Measurements from ENCODE around the gene TNF. TPM values are rescaled to one million over a fixed set of nuclear protein-coding genes. Genes with fewer than 3 reads are reported as not detected.

The TNF gene
- total and polyA plus RNA-seq, 2 of the 13 experiments (the other 11 are each of a cell fraction or from before 2014, with no cell fraction given): not detected

DNA sequence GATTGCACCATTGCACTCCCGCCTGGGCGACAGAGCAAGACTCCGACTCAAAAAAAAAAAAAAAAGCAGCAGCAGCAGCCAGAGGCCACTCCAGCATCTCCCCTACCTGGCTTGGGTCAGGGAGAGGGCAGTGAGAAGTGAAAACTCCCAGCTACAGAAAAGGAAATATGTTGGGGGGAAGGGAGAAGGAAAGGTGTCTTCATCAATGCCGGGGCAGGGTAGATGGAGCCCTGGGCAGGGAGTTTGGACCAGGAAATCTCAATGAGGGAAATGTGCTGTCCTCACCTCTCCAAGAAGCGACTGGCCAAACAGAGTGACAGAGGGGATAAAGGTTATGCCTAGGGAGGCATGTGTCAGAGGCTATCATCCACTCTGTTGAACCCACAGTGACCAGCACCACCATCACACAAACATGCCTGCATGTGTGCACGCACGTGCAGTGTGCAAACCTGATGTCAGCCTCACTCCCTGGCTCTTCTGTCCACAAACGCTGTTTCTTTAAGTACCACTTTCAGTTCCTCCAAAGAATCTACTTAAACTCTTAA, 38.8 kb downstream of the TNF start (continued):
- TF ChIP-seq, protein P1, sequence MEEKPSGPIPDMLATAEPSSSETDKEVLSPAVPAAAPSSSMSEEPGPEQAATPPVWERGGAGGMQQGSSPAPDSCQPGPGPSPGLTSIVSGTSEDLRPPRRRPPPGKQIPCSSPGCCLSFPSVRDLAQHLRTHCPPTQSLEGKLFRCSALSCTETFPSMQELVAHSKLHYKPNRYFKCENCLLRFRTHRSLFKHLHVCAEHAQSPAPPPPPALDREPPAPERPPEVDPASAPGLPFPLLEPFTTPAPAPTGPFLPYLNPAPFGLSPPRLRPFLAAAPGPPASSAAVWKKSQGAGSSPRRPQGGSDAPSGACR (CRISPR knock-in tag; IDR thresholded peaks at IDR 0.05): no peak
- no peak for TF ChIP-seq EED (CRISPR knock-in tag; IDR thresholded peaks at IDR 0.05)
- TF ChIP-seq CENPT (CRISPR knock-in tag; IDR thresholded peaks at IDR 0.05; ENCODE audit: low read depth): no peak
- TF ChIP-seq ZBTB38 (CRISPR knock-in tag; IDR thresholded peaks at IDR 0.05): no peak
- TF ChIP-seq ZNF17 (CRISPR knock-in tag; IDR thresholded peaks at IDR 0.05): no peak
- TF ChIP-seq, protein P2, sequence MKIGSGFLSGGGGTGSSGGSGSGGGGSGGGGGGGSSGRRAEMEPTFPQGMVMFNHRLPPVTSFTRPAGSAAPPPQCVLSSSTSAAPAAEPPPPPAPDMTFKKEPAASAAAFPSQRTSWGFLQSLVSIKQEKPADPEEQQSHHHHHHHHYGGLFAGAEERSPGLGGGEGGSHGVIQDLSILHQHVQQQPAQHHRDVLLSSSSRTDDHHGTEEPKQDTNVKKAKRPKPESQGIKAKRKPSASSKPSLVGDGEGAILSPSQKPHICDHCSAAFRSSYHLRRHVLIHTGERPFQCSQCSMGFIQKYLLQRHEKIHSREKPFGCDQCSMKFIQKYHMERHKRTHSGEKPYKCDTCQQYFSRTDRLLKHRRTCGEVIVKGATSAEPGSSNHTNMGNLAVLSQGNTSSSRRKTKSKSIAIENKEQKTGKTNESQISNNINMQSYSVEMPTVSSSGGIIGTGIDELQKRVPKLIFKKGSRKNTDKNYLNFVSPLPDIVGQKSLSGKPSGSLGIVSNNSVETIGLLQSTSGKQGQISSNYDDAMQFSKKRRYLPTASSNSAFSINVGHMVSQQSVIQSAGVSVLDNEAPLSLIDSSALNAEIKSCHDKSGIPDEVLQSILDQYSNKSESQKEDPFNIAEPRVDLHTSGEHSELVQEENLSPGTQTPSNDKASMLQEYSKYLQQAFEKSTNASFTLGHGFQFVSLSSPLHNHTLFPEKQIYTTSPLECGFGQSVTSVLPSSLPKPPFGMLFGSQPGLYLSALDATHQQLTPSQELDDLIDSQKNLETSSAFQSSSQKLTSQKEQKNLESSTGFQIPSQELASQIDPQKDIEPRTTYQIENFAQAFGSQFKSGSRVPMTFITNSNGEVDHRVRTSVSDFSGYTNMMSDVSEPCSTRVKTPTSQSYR (CRISPR knock-in tag; IDR thresholded peaks at IDR 0.05; ENCODE audit: borderline replicate concordance): no peak
- TF ChIP-seq KLF13 (CRISPR knock-in tag; IDR thresholded peaks at IDR 0.05): no peak
- TF ChIP-seq ZNF251 (CRISPR knock-in tag; IDR thresholded peaks at IDR 0.05): no peak
- TF ChIP-seq DNMT1 (CRISPR knock-in tag; IDR thresholded peaks at IDR 0.05): 0 out of 2 replicates have a peak, but pooled peaks have one; percentile 36
- no peak for TF ChIP-seq ZNF207 (IDR thresholded peaks at IDR 0.05; ENCODE audit: borderline replicate concordance)
- TF ChIP-seq ZFP36L1 (CRISPR knock-in tag; IDR thresholded peaks at IDR 0.05): no peak
- TF ChIP-seq NONO (IDR thresholded peaks at IDR 0.05): no peak
- no peak for TF ChIP-seq NONO (CRISPR knock-in tag; conservative IDR thresholded peaks at IDR 0.05)
- no peak for TF ChIP-seq CHD4 (IDR thresholded peaks at IDR 0.05; ENCODE audit: borderline replicate concordance, low read length)
- TF ChIP-seq ZNF331 (CRISPR knock-in tag; IDR thresholded peaks at IDR 0.05): no peak
- no peak for TF ChIP-seq CREBL2 (CRISPR knock-in tag; IDR thresholded peaks at IDR 0.05; ENCODE audit: borderline replicate concordance)
- no peak for TF ChIP-seq HNRNPH1 (optimal IDR thresholded peaks at IDR 0.05; ENCODE audit: low read depth, low read length)
- TF ChIP-seq SMYD3 (CRISPR knock-in tag; IDR thresholded peaks at IDR 0.05): peak; percentile 54; the same call in 1 of the 2 replicates
- no peak for TF ChIP-seq ZNF562 (CRISPR knock-in tag; IDR thresholded peaks at IDR 0.05; ENCODE audit: borderline replicate concordance)
- no peak for TF ChIP-seq NFE2L1 (CRISPR knock-in tag; IDR thresholded peaks at IDR 0.05; ENCODE audit: borderline replicate concordance)
- TF ChIP-seq RAD51 (IDR thresholded peaks at IDR 0.05; ENCODE audit: borderline replicate concordance): no peak
- TF ChIP-seq TSC22D2 (CRISPR knock-in tag; IDR thresholded peaks at IDR 0.05; ENCODE audit: borderline replicate concordance): no peak
- TF ChIP-seq ZNF580 (CRISPR knock-in tag; IDR thresholded peaks at IDR 0.05; ENCODE audit: borderline replicate concordance, low read depth): 0 out of 2 replicates have a peak, but pooled peaks have one; percentile 34
- TF ChIP-seq, protein P3, sequence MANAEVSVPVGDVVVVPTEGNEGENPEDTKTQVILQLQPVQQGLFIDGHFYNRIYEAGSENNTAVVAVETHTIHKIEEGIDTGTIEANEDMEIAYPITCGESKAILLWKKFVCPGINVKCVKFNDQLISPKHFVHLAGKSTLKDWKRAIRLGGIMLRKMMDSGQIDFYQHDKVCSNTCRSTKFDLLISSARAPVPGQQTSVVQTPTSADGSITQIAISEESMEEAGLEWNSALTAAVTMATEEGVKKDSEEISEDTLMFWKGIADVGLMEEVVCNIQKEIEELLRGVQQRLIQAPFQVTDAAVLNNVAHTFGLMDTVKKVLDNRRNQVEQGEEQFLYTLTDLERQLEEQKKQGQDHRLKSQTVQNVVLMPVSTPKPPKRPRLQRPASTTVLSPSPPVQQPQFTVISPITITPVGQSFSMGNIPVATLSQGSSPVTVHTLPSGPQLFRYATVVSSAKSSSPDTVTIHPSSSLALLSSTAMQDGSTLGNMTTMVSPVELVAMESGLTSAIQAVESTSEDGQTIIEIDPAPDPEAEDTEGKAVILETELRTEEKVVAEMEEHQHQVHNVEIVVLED (CRISPR knock-in tag; IDR thresholded peaks at IDR 0.05; ENCODE audit: borderline replicate concordance): 0 out of 2 replicates have a peak, but pooled peaks have one; percentile 20
- TF ChIP-seq PRMT3 (CRISPR knock-in tag; IDR thresholded peaks at IDR 0.05; ENCODE audit: borderline replicate concordance, low read depth): peak; percentile 68; the same call in 1 of the 2 replicates
- TF ChIP-seq SRSF9 (IDR thresholded peaks at IDR 0.05; ENCODE audit: borderline replicate concordance, insufficient read depth, low read depth, low read length, poor library complexity, severe bottlenecking): no peak
